Testis (tissue), 3 donors: ENCODE measurements around the gene TERT. TPM values are rescaled to one million over a fixed set of nuclear protein-coding genes. Genes with fewer than 3 reads are reported as not detected.

Experiments used
- DNase-seq: peaks from one replicate; pipeline ENCODE4 v3.0.0-alpha.2; 2019
- H3K27ac ChIP-seq, 2 donors: fragments of 200-600 bp; sonication (generic); one replicate each; pipeline ENCODE4 v1.5.1; 2019
- H3K27me3 ChIP-seq: fragments of 200-600 bp; sonication (generic); one replicate; pipeline ENCODE4 v1.5.1; 2019
- H3K36me3 ChIP-seq: fragments of 200-600 bp; sonication (generic); one replicate; pipeline ENCODE4 v1.5.1; 2017; ENCODE audit warnings: low read depth; ENCODE audit errors: missing control alignments
- H3K4me1 ChIP-seq: fragments of 200-600 bp; sonication (generic); one replicate; pipeline ENCODE4 v1.5.1; 2019
- H3K4me3 ChIP-seq, 2 donors: fragments of 200-600 bp; sonication (generic); one replicate each; pipeline ENCODE4 v1.5.1; 2017 to 2019
- H3K9me3 ChIP-seq: fragments of 200-600 bp; sonication (generic); one replicate; pipeline ENCODE4 v1.5.1; 2017
- CTCF ChIP-seq, 3 experiments: fragments of 450-650 bp in 2 of 3; fragments of 200-600 bp in 1 of 3; sonication (generic) in 1 of 3; IDR thresholded peaks; one replicate each; pipeline ENCODE4 v1.5.1; 2016 to 2019; ENCODE audit warnings: antibody characterized with exemption in 3 of 3, mild to moderate bottlenecking in 2 of 3, moderate library complexity in 1 of 3
- POLR2A ChIP-seq: fragments of 450-650 bp; IDR thresholded peaks from one replicate; pipeline ENCODE4 v1.6.1; 2017; ENCODE audit warnings: antibody characterized with exemption, mild to moderate bottlenecking, moderate library complexity
- WGBS, 2 donors: methylation state at CpG; one replicate each; pipeline ENCODE4 v1.1.5; 2018; 5-methylcytosine and 5-hydroxymethylcytosine counted together
- intact Hi-C: fragments of 100-400 bp; cut with DNase I; formaldehyde crosslinking; loops from one replicate; pipeline ENCODE4 v1.15.1; 2023; ENCODE audit warnings: low total_unique reads
- polyA plus RNA-seq: library from polyadenylated mRNA; stranded (reverse); fragments of 350-450 nt; fragmentation: Illumina TruSeq; extraction: RNeasy Lipid Tissue Mini Kit (QIAGEN cat#74804); gene quantifications from one replicate; pipeline ENCODE4 v1.2.3, GENCODE V29; 2014; ENCODE audit warnings: low read depth, low replicate concordance; ENCODE audit not compliant: insufficient read depth
- total RNA-seq, 2 donors: library from RNA; depleted of rRNA; stranded (reverse); fragments of >200 nt; gene quantifications; one replicate each; pipeline ENCODE4 v1.2.3, GENCODE V29; 2016

TERT gene
- total and polyA plus RNA-seq, 3 donors from 2014 or later = 2.1 to 5.5 (median 4.4) TPM

- H3K4me1 ChIP-seq = no peaks in the 10 kb centered on the region
- intact Hi-C loops = no loop called here
- no peaks in the 10 kb centered on the region for H3K27me3 ChIP-seq
- TF ChIP-seq POLR2A (no peak), CTCF (IDR thresholded peaks at IDR 0.05) (no peak)
- no peak overlapping the region for H3K4me3 ChIP-seq
- no peaks in the 10 kb centered on the region for H3K9me3 ChIP-seq
- 79 to 91% methylated on average over 13 to 16 of the region's 16 CpGs for WGBS, 2 donors
- no peak for DNase-seq
- no peaks in the 10 kb centered on the region for H3K36me3 ChIP-seq
- H3K27ac ChIP-seq = no peak overlapping the region
These were observed 20.4 kb downstream of the TERT start for GRCh38 chr5:1274471-1274870.

- no peak for DNase-seq
- H3K4me1 ChIP-seq = no peaks in the 10 kb centered on the region
- H3K27ac ChIP-seq = no peak overlapping the region
- H3K4me3 ChIP-seq = no peak overlapping the region
- H3K9me3 ChIP-seq = no peaks in the 10 kb centered on the region
- 94 to 97% methylated on average over 19 to 20 of the region's 20 CpGs for WGBS, 2 donors
- no peaks in the 10 kb centered on the region for H3K36me3 ChIP-seq
- intact Hi-C loops = no loop called here
- H3K27me3 ChIP-seq = no peaks in the 10 kb centered on the region
- TF ChIP-seq CTCF (IDR thresholded peaks at IDR 0.05) (no peak), POLR2A (no peak)
These were observed 21.1 kb downstream of the TERT start for GRCh38 chr5:1273745-1274144.

- intact Hi-C loops = no loop called here
- Histone ChIP-seq H3K36me3 (no peaks in the 10 kb centered on the region), H3K4me3 (no peak overlapping the region), H3K4me1 (no peaks in the 10 kb centered on the region), H3K9me3 (no peaks in the 10 kb centered on the region), H3K27ac (no peak overlapping the region), H3K27me3 (no peaks in the 10 kb centered on the region)
- no peak for DNase-seq
- TF ChIP-seq POLR2A = no peak
- no peak for TF ChIP-seq CTCF (IDR thresholded peaks at IDR 0.05)
- 80 to 96% methylated on average over 12 to 21 of the region's 21 CpGs for WGBS, 2 donors
These were observed 22.7 kb downstream of the TERT start for GRCh38 chr5:1272201-1272600.

- Histone ChIP-seq H3K4me3 (no peak overlapping the region), H3K27me3 (no peaks in the 10 kb centered on the region), H3K4me1 (no peaks in the 10 kb centered on the region), H3K36me3 (no peaks in the 10 kb centered on the region), H3K9me3 (no peaks in the 10 kb centered on the region), H3K27ac (no peak overlapping the region)
- 91 to 96% methylated on average over 15 to 39 of the region's 39 CpGs for WGBS, 2 donors
- intact Hi-C loops = no loop called here
- no peak for TF ChIP-seq POLR2A
- TF ChIP-seq CTCF (IDR thresholded peaks at IDR 0.05) = no peak
- no peak for DNase-seq
These were observed 23.6 kb downstream of the TERT start for GRCh38 chr5:1270933-1271914.
